Calu3 (cell line): Measurements from ENCODE around the gene ST6GALNAC3. TPM values are rescaled to one million over a fixed set of nuclear protein-coding genes. Genes with fewer than 3 reads are reported as not detected.

ENCODE experiments used
- BruUV-seq: library from RNA; stranded (reverse); fragments of 400-500 nt; replicated peaks from 2 replicates; lab custom pipeline; 2021; lab: Mats Ljungman, UMichigan
- CTCF ChIA-PET: fragments of 300-600 bp; sonication (Branson Sonifier 250); formaldehyde crosslinking; loops from one replicate; lab custom pipeline; 2022; ENCODE audit warnings: antibody characterized with exemption; lab: Charles Lee
- DNase-seq: peaks from one replicate; pipeline ENCODE4 v3.0.0; 2022
- H3K27ac Mint-ChIP-seq: one replicate; pipeline ENCODE4 v1.8.0; 2022; ENCODE audit warnings: mixed read lengths; ENCODE audit not compliant: unreplicated experiment
- H3K27me3 Mint-ChIP-seq: one replicate; pipeline ENCODE4 v1.8.0; 2022; ENCODE audit warnings: mixed read lengths; ENCODE audit not compliant: unreplicated experiment
- H3K36me3 Mint-ChIP-seq: one replicate; pipeline ENCODE4 v1.8.0; 2022; ENCODE audit warnings: mild to moderate bottlenecking, moderate library complexity, mixed read lengths; ENCODE audit not compliant: insufficient read depth, unreplicated experiment
- H3K4me1 Mint-ChIP-seq: one replicate; pipeline ENCODE4 v1.8.0; 2022; ENCODE audit warnings: mild to moderate bottlenecking, low read depth, mixed read lengths; ENCODE audit not compliant: unreplicated experiment
- H3K4me3 Mint-ChIP-seq: one replicate; pipeline ENCODE4 v1.8.0; 2022; ENCODE audit warnings: mild to moderate bottlenecking, low read depth, moderate library complexity, mixed read lengths; ENCODE audit not compliant: unreplicated experiment
- H3K9me3 Mint-ChIP-seq: one replicate; pipeline ENCODE4 v1.8.0; 2022; ENCODE audit warnings: low read depth, mixed read lengths; ENCODE audit not compliant: unreplicated experiment
- CTCF ChIP-seq: fragments of 200-600 bp; IDR thresholded peaks from one replicate; pipeline ENCODE4 v1.8.0; 2022; ENCODE audit warnings: antibody characterized with exemption; ENCODE audit not compliant: unreplicated experiment
- intact Hi-C: fragments of 100-400 bp; cut with micrococcal nuclease; formaldehyde crosslinking; loops from one replicate; pipeline ENCODE4 v1.10.0; 2022; ENCODE audit not compliant: unreplicated experiment
- total RNA-seq: library from RNA; stranded (reverse); gene quantifications from 2 replicates; pipeline ENCODE4 v1.2.3, GENCODE V29; 2022

ST6GALNAC3 gene
- total RNA-seq, 1 experiment from 2014 or later = 0.87 TPM

DNA sequence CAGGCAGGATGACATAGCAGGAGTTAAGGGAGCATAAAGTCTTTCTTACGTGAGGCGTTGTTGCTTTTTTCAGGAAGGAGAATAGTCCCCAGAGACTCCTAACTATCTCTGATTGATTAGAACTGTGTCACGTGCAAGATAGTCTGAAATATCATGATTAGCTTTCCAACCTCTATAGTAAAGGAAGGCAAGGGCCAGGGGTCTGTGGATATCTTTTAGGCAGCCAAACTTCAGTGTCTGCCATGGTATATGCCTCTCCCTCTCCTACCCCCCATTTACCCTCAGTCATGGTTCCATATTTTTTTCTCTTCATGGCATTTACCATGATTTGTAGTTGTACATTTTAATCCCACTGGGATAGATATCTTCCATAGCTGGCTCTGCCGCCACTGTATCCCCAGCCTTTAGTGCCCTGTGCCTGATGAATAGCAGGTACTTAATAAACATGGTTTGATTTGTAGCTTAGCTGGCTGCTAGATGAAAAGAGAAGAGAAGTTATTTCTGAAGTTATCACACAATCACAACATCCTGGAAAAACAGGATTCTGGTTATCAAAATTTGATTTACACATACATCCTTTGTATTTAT lies 474.1 kb downstream of the ST6GALNAC3 start:
- H3K27me3 Mint-ChIP-seq = no peaks in the 10 kb centered on the region
- CTCF ChIA-PET = interaction anchor here (0.6 to 1.1 kb wide), 2 partner anchors 118 to 196 kb away, joined by 3 read pairs; no protein-coding TSS in a partner anchor
- no peaks in the 10 kb centered on the region for H3K4me1 Mint-ChIP-seq
- no peak for TF ChIP-seq CTCF
- intact Hi-C loops = no loop called here
- H3K4me3 Mint-ChIP-seq = no peak overlapping the region
- H3K27ac Mint-ChIP-seq = no peak overlapping the region
- no TSS peak for BruUV-seq
- DNase-seq = no peak
- H3K36me3 Mint-ChIP-seq = no peaks in the 10 kb centered on the region
- H3K9me3 Mint-ChIP-seq = peaks cover 4% of the 10 kb centered on the region

DNA sequence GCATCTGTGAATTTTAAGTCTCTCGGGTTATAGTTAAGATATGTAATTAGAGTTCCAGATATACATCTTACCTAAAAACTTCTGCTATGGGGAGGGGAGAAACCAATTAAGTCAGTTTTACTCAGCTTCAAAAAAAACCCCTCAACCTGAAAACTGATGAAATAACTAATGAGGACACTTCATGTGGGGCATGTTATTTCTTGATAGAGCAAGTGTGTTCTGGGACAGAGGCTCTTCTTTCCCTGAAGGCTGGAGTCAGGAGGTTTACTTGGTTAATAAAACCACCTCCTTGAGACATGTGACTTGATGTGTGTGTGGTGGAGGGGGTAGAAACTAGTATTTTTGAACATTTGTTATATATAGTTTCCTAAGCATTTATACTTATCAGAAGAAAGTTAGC lies 479.7 kb downstream of the ST6GALNAC3 start:
- intact Hi-C loops = no loop called here
- CTCF ChIA-PET = no interaction called here
- Mint-ChIP-seq H3K27me3 (no peaks in the 10 kb centered on the region), H3K4me3 (no peak overlapping the region), H3K27ac (no peak overlapping the region), H3K4me1 (no peaks in the 10 kb centered on the region), H3K9me3 (no peaks in the 10 kb centered on the region), H3K36me3 (no peaks in the 10 kb centered on the region)
- TF ChIP-seq CTCF = no peak
- no TSS peak for BruUV-seq
- DNase-seq = no peak

- Mint-ChIP-seq H3K9me3 (no peaks in the 10 kb centered on the region), H3K27ac (no peak overlapping the region), H3K4me3 (no peak overlapping the region), H3K4me1 (no peaks in the 10 kb centered on the region), H3K36me3 (no peaks in the 10 kb centered on the region), H3K27me3 (no peaks in the 10 kb centered on the region)
- TF ChIP-seq CTCF = no peak
- BruUV-seq = no TSS peak
- intact Hi-C loops = no loop called here
- CTCF ChIA-PET = no interaction called here
- DNase-seq = no peak
Measured at GRCh38 chr1:76562292-76562691, 487.7 kb downstream of the ST6GALNAC3 start.

DNA sequence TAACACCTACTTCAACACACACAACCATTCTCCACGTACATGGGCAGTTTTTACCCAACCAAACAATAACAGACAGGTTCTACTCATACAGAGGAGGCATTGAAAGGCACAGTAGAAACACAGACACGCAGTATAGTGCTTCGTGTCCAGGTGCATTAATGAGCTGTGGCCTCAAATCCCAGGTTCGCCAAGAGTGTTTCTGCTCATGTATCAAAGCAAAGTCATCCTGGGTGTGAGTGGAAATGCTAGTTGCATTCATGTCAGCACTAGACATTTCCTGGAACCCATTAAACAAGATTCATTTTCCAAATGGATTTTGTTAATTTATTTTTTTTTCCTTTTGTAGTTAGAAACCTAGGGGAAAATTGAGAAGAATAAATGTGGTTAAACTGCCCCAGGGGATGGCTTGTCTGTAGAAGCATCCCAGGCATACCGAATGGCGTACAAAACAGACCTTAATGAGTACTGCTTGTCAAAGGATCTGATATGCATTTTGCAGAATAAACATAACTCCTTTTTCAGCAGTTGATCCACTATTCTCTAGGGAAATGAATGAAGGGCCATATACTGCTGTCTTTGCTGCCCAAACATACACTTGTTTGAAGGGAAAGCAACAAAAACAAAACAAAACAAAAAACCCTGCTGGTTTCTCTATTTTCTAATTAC lies 494.2 kb downstream of the ST6GALNAC3 start:
- Mint-ChIP-seq H3K27ac (no peak overlapping the region), H3K9me3 (peaks cover 3% of the 10 kb centered on the region), H3K36me3 (no peaks in the 10 kb centered on the region), H3K27me3 (no peaks in the 10 kb centered on the region), H3K4me3 (no peak overlapping the region), H3K4me1 (no peaks in the 10 kb centered on the region)
- BruUV-seq = no TSS peak
- intact Hi-C loops = no loop called here
- TF ChIP-seq CTCF = no peak
- CTCF ChIA-PET = no interaction called here
- no peak for DNase-seq
